Measurements from ENCODE around the gene MEF2D.

MEF2D gene

GRCh38 chr1:156463874-156464273, 36.7 kb downstream of the MEF2D start (continued):
- TF ChIP-seq TSHZ2 (CRISPR knock-in tag; IDR thresholded peaks at IDR 0.05), result no peak
- no peak for TF ChIP-seq ZNF565 (CRISPR knock-in tag; conservative IDR thresholded peaks at IDR 0.05; ENCODE audit: low read depth)
- no peak for TF ChIP-seq RARB (CRISPR knock-in tag; IDR thresholded peaks at IDR 0.05)
- no peak for TF ChIP-seq ZC3H10 (CRISPR knock-in tag; IDR thresholded peaks at IDR 0.05)
- TF ChIP-seq ESRRG (CRISPR knock-in tag; IDR thresholded peaks at IDR 0.05), result no peak
- TF ChIP-seq BACH2 (CRISPR knock-in tag; IDR thresholded peaks at IDR 0.05; ENCODE audit: borderline replicate concordance), result no peak
- no peak for TF ChIP-seq ZNF70 (CRISPR knock-in tag; IDR thresholded peaks at IDR 0.05)

GRCh38 chr1:156462954-156463795, 37.4 kb downstream of the MEF2D start:
- no peak for ATAC-seq

More at GRCh38 chr1:156462954-156463795, 37.4 kb downstream of the MEF2D start:
- TF ChIP-seq RARB (CRISPR knock-in tag; IDR thresholded peaks at IDR 0.05) (no peak), ZC3H10 (CRISPR knock-in tag; IDR thresholded peaks at IDR 0.05) (no peak), ZNF8 (CRISPR knock-in tag; IDR thresholded peaks at IDR 0.05) (no peak), TSHZ2 (CRISPR knock-in tag; IDR thresholded peaks at IDR 0.05) (no peak), PATZ1 (CRISPR knock-in tag; IDR thresholded peaks at IDR 0.05; ENCODE audit: borderline replicate concordance) (no peak), POU6F1 (CRISPR knock-in tag; IDR thresholded peaks at IDR 0.05; ENCODE audit: borderline replicate concordance, low read depth) (no peak), ZFP30 (CRISPR knock-in tag; IDR thresholded peaks at IDR 0.05) (no peak), OSR1 (CRISPR knock-in tag; IDR thresholded peaks at IDR 0.05) (no peak), TCF4 (CRISPR knock-in tag; IDR thresholded peaks at IDR 0.05; ENCODE audit: borderline replicate concordance) (no peak), ISL1 (CRISPR knock-in tag; IDR thresholded peaks at IDR 0.05) (no peak), TOX (CRISPR knock-in tag; IDR thresholded peaks at IDR 0.05; ENCODE audit: borderline replicate concordance) (no peak), CSRNP3 (CRISPR knock-in tag; IDR thresholded peaks at IDR 0.05) (no peak), CREB5 (CRISPR knock-in tag; IDR thresholded peaks at IDR 0.05; ENCODE audit: low read depth) (no peak), CSDC2 (CRISPR knock-in tag; IDR thresholded peaks at IDR 0.05) (no peak), GLIS3 (CRISPR knock-in tag; IDR thresholded peaks at IDR 0.05) (no peak), ZNF565 (CRISPR knock-in tag; conservative IDR thresholded peaks at IDR 0.05; ENCODE audit: low read depth) (no peak), BACH2 (CRISPR knock-in tag; IDR thresholded peaks at IDR 0.05; ENCODE audit: borderline replicate concordance) (no peak)
